SK-N-SH (cell line): ENCODE measurements around the gene KHSRP. TPM values are rescaled to one million over a fixed set of nuclear protein-coding genes. Genes with fewer than 3 reads are reported as not detected.

Experiments
- CTCF ChIA-PET: fragments of 300-600, 350-600 bp; formaldehyde crosslinking; extraction: SDS; loops from one replicate; lab custom pipeline; 2021; lab: Yijun Ruan, JAX
- POLR2A ChIA-PET: fragments of 350-600 bp; sonication (Branson Sonifier 250); formaldehyde crosslinking; extraction: SDS; loops from one replicate; lab custom pipeline; 2020; ENCODE audit warnings: antibody characterized with exemption, inconsistent platforms; lab: Yijun Ruan, JAX
- DNase-seq: peaks from one replicate; pipeline ENCODE4 v3.0.0; 2012
- H2AFZ ChIP-seq: fragments of 200-600 bp; sonication (generic); 2 replicates; pipeline ENCODE4 v1.8.1; 2016; ENCODE audit warnings: antibody characterized with exemption, mild to moderate bottlenecking, low read depth
- H3F3A ChIP-seq: fragments of 200-600 bp; sonication (generic); replicated peaks from 2 replicates; pipeline ENCODE3; 2016; ENCODE audit warnings: antibody characterized with exemption, mild to moderate bottlenecking; ENCODE audit not compliant: insufficient read depth
- H3K27ac ChIP-seq, 2 experiments: fragments of 200-500 bp in 1 of 2; fragments of 200-600 bp in 1 of 2; sonication (Bioruptor generic) in 1 of 2; sonication (generic), shearing (Covaris generic) in 1 of 2; 2 replicates each; pipeline versions ENCODE4 v1.5.1 to v1.6.1; 2014 to 2016; ENCODE audit warnings: low read depth in 2 of 2, inconsistent platforms in 1 of 2, low read length in 1 of 2, mild to moderate bottlenecking in 1 of 2, mixed read lengths in 1 of 2
- H3K27me3 ChIP-seq: fragments of 200-600 bp; sonication (generic), shearing (Covaris generic); 2 replicates; pipeline ENCODE4 v1.6.1; 2016; ENCODE audit warnings: mixed run types; ENCODE audit not compliant: insufficient read depth
- H3K36me3 ChIP-seq, 2 experiments: fragments of 200-500 bp in 1 of 2; fragments of 200-600 bp in 1 of 2; sonication (Bioruptor generic) in 1 of 2; sonication (generic) in 1 of 2; replicated peaks in 1 of 2; 2 replicates each; pipeline versions ENCODE3 to v1.5.1; 2014 to 2016; ENCODE audit warnings: low read length in 1 of 2, mild to moderate bottlenecking in 1 of 2; ENCODE audit not compliant: insufficient read depth in 2 of 2, control insufficient read depth in 1 of 2
- H3K4me1 ChIP-seq, 2 experiments: fragments of 200-500 bp in 1 of 2; fragments of 200-600 bp in 1 of 2; sonication (Bioruptor generic) in 1 of 2; sonication (generic), shearing (Covaris generic) in 1 of 2; 2 replicates each; pipeline versions ENCODE4 v1.5.1 to v1.6.1; 2014 to 2016; ENCODE audit warnings: low read depth in 1 of 2, low read length in 1 of 2, mixed run types in 1 of 2; ENCODE audit not compliant: insufficient read depth in 2 of 2, control insufficient read depth in 1 of 2
- H3K4me2 ChIP-seq: fragments of 200-600 bp; sonication (generic), shearing (Covaris generic); 2 replicates; pipeline ENCODE4 v1.6.1; 2017; ENCODE audit warnings: mixed run types
- H3K4me3 ChIP-seq, 2 experiments: fragments of 200-500 bp in 1 of 2; fragments of 200-600 bp in 1 of 2; sonication (Bioruptor generic) in 1 of 2; sonication (generic), shearing (Covaris generic) in 1 of 2; 2 replicates each; pipeline versions ENCODE4 v1.5.1 to v1.8.1; 2014 to 2016; ENCODE audit warnings: low read depth in 2 of 2, inconsistent platforms in 1 of 2, low read length in 1 of 2, mild to moderate bottlenecking in 1 of 2, mixed read lengths in 1 of 2, moderate library complexity in 1 of 2
- H3K79me2 ChIP-seq: fragments of 200-600 bp; sonication (generic); 2 replicates; pipeline ENCODE4 v1.8.1; 2017; ENCODE audit warnings: mild to moderate bottlenecking; ENCODE audit not compliant: insufficient read depth
- H3K9ac ChIP-seq: fragments of 200-600 bp; sonication (generic); 2 replicates; pipeline ENCODE4 v1.6.1; 2017; ENCODE audit warnings: mixed run types
- H3K9me2 ChIP-seq: fragments of 200-600 bp; sonication (generic); 2 replicates; pipeline ENCODE4 v1.6.1; 2017; ENCODE audit warnings: mixed run types
- H3K9me3 ChIP-seq: fragments of 200-600 bp; sonication (generic); 2 replicates; pipeline ENCODE4 v1.6.1; 2017; ENCODE audit warnings: mixed run types, mild to moderate bottlenecking, moderate library complexity
- H4K20me1 ChIP-seq: fragments of 200-600 bp; sonication (generic); 2 replicates; pipeline ENCODE4 v1.6.1; 2017; ENCODE audit warnings: mild to moderate bottlenecking, mixed run types; ENCODE audit not compliant: insufficient read depth
- CHD2 ChIP-seq: fragments of 150-350 bp; IDR thresholded peaks from 2 replicates; pipeline ENCODE4 v1.6.1; 2018; ENCODE audit warnings: low read length; ENCODE audit not compliant: partially characterized antibody
- ELF1 ChIP-seq: IDR thresholded peaks from 2 replicates; pipeline ENCODE4 v1.4.0; 2012
- EZH2phosphoT487 ChIP-seq: fragments of 200-600 bp; sonication (generic); IDR thresholded peaks from 2 replicates; pipeline ENCODE4 v1.6.1; 2017; ENCODE audit warnings: low read depth, mixed run types, mild to moderate bottlenecking, antibody characterized with exemption, moderate library complexity, borderline replicate concordance
- FOSL2 ChIP-seq: IDR thresholded peaks from 2 replicates; pipeline ENCODE4 v1.4.0; 2012; ENCODE audit warnings: low read depth, mild to moderate bottlenecking, moderate library complexity, borderline replicate concordance
- FOXJ3 ChIP-seq: sonication (generic); formaldehyde crosslinking; IDR thresholded peaks from 2 replicates; pipeline ENCODE4 v1.5.1; 2020; ENCODE audit warnings: mild to moderate bottlenecking, missing genetic modification reagents
- FOXM1 ChIP-seq: IDR thresholded peaks from 2 replicates; pipeline ENCODE4 v1.4.0; 2012; ENCODE audit warnings: low read depth, mild to moderate bottlenecking
- GATA2 ChIP-seq: sonication (generic); formaldehyde crosslinking; IDR thresholded peaks from 2 replicates; pipeline ENCODE4 v1.5.0; 2020; ENCODE audit warnings: mild to moderate bottlenecking, missing genetic modification reagents
- MEF2A ChIP-seq: IDR thresholded peaks from 2 replicates; pipeline ENCODE4 v1.4.0; 2012; ENCODE audit warnings: low read depth, borderline replicate concordance
- MXI1 ChIP-seq: IDR thresholded peaks from 2 replicates; pipeline ENCODE4 v1.6.1; 2012; ENCODE audit warnings: mild to moderate bottlenecking, low read depth, low read length, improper control_type of control experiment
- POLR2AphosphoS5 ChIP-seq: IDR thresholded peaks from 2 replicates; pipeline ENCODE4 v1.6.1; 2012; ENCODE audit warnings: low read depth, low read length
- RCOR1 ChIP-seq: fragments of 150-350 bp; IDR thresholded peaks from 2 replicates; pipeline ENCODE4 v1.6.1; 2017; ENCODE audit warnings: antibody characterized with exemption, low read length
- RXRA ChIP-seq: IDR thresholded peaks from 2 replicates; pipeline ENCODE4 v1.4.0; 2012; ENCODE audit warnings: low read depth, mild to moderate bottlenecking, borderline replicate concordance
- SMC3 ChIP-seq: IDR thresholded peaks from 2 replicates; pipeline ENCODE4 v1.6.1; 2012; ENCODE audit warnings: low read depth, low read length, improper control_type of control experiment
- TAF1 ChIP-seq: IDR thresholded peaks from 2 replicates; pipeline ENCODE4 v1.6.1; 2012; ENCODE audit warnings: low read depth, mild to moderate bottlenecking, low read length, moderate library complexity, borderline replicate concordance
- WGBS: methylation state at CpG from one replicate; pipeline ENCODE4 v1.1.6; 2017; ENCODE audit warnings: low lambda C conversion rate; 5-methylcytosine and 5-hydroxymethylcytosine counted together
- polyA plus RNA-seq, 3 experiments: library from polyadenylated mRNA; depleted of rRNA; stranded (reverse); fragments of >200 nt; gene quantifications; 2 replicates each; pipeline ENCODE4 v1.2.3, GENCODE V29; 2012
- TF ChIP-seq, protein P1 (sequence below): IDR thresholded peaks from 2 replicates; pipeline ENCODE4; 2012
- TF ChIP-seq, protein P2 (sequence below): fragments of 150-350 bp; IDR thresholded peaks from 2 replicates; pipeline ENCODE4 v1.6.1; 2017; ENCODE audit warnings: antibody characterized with exemption, low read length, low read depth, borderline replicate concordance
- TF ChIP-seq, protein P3 (sequence below): IDR thresholded peaks from 2 replicates; pipeline ENCODE4 v1.6.1; 2012; ENCODE audit warnings: mild to moderate bottlenecking, low read depth, low read length, moderate library complexity

KHSRP gene
- polyA plus RNA-seq, 1 of the 3 experiments (the other 2 are of a cell fraction) = 96.8 TPM

GRCh38 chr19:6471076-6471475 lies 46.5 kb upstream of the KHSRP start (continued):
- TF ChIP-seq, protein P1, sequence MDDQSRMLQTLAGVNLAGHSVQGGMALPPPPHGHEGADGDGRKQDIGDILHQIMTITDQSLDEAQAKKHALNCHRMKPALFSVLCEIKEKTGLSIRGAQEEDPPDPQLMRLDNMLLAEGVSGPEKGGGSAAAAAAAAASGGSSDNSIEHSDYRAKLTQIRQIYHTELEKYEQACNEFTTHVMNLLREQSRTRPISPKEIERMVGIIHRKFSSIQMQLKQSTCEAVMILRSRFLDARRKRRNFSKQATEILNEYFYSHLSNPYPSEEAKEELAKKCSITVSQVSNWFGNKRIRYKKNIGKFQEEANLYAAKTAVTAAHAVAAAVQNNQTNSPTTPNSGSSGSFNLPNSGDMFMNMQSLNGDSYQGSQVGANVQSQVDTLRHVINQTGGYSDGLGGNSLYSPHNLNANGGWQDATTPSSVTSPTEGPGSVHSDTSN = no peak
- TF ChIP-seq MEF2A = no peak
- no peak for TF ChIP-seq ELF1

DNA sequence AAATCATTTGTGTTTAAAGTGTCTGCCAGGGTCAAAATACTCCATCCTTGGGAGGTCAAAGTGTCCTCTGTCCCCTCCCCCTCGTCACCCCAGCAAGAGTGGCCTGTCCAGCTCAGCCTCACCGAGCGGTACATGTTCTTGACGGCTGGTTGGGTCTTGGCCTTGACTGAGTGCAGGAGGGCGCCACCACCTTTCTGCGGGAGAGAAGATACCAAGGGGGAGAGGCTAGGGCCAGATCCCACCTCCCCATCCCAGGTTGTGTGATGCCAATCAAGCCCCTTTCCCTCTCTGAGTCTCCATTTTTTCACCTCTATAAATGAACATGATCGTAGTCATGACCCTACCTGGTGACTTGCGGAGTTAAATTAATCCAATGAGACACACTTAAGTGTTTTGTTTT lies 45.6 kb upstream of the KHSRP start:
- H3K36me3 ChIP-seq = no peaks in the 10 kb centered on the region
- H3K9me3 ChIP-seq = no peaks in the 10 kb centered on the region
- 61% methylated on average over 4 of the region's 8 CpGs for WGBS
- no peak overlapping the region for H3K4me3 ChIP-seq
- DNase-seq = no peak
- no peaks in the 10 kb centered on the region for H3K79me2 ChIP-seq
- H3K27me3 ChIP-seq = peaks cover 51% of the 10 kb centered on the region
- H3K4me1 ChIP-seq = peaks cover 0 to under 1% of the 10 kb centered on the region in 2 experiments; a peak in 1 of 4 replicates
- ChIA-PET POLR2A (no interaction called here), CTCF (no interaction called here)
- no peak overlapping the region for H3K4me2 ChIP-seq
- no peak overlapping the region for H3K27ac ChIP-seq
- TF ChIP-seq, protein P1 = no peak
- TF ChIP-seq RXRA (no peak), ELF1 (no peak)
- H3K9ac ChIP-seq = no peak overlapping the region
- no peaks in the 10 kb centered on the region for H4K20me1 ChIP-seq
- no peaks in the 10 kb centered on the region for H3K9me2 ChIP-seq
- H2AFZ ChIP-seq = no peak overlapping the region
- no peaks in the 10 kb centered on the region for H3F3A ChIP-seq

DNA sequence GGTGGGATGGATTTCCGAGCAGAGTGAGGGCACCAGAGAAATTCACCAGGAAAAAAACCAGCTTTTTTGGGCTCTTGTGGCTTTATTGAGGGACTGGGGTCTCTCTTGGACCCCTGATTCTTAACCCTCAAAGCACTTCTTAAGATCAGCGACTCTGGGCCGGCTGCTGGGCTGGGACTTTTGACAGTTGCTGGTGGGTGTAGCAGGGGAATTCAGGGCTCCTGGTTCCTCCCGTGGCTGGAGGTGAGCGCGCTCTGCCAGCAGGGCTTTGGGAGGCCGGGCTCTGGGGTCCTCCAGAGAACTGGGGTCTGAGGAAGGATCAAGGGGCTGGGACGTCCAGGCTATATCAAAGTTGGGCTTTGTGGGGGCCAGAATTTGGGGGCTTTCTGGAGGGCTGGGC lies 42.8 kb upstream of the KHSRP start:
- Histone ChIP-seq H3F3A (no peaks in the 10 kb centered on the region), H3K4me3 (no peak overlapping the region), H3K4me2 (no peak overlapping the region), H3K27me3 (peaks cover 46% of the 10 kb centered on the region), H2AFZ (no peak overlapping the region), H3K9ac (no peak overlapping the region), H4K20me1 (no peaks in the 10 kb centered on the region), H3K9me2 (no peaks in the 10 kb centered on the region), H3K79me2 (no peaks in the 10 kb centered on the region), H3K36me3 (no peaks in the 10 kb centered on the region), H3K4me1 (peaks cover 0 to 2% of the 10 kb centered on the region in 2 experiments; a peak in 1 of 4 replicates), H3K27ac (no peak overlapping the region), H3K9me3 (no peaks in the 10 kb centered on the region)
- ChIA-PET CTCF (no interaction called here), POLR2A (no interaction called here)
- WGBS = 41% methylated on average over 6 of the region's 8 CpGs
- DNase-seq = no peak
- no peak for TF ChIP-seq MEF2A
- TF ChIP-seq TAF1 = no peak
- TF ChIP-seq, protein P2, sequence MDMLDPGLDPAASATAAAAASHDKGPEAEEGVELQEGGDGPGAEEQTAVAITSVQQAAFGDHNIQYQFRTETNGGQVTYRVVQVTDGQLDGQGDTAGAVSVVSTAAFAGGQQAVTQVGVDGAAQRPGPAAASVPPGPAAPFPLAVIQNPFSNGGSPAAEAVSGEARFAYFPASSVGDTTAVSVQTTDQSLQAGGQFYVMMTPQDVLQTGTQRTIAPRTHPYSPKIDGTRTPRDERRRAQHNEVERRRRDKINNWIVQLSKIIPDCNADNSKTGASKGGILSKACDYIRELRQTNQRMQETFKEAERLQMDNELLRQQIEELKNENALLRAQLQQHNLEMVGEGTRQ = no peak
- no peak for TF ChIP-seq POLR2AphosphoS5
- TF ChIP-seq, protein P3, sequence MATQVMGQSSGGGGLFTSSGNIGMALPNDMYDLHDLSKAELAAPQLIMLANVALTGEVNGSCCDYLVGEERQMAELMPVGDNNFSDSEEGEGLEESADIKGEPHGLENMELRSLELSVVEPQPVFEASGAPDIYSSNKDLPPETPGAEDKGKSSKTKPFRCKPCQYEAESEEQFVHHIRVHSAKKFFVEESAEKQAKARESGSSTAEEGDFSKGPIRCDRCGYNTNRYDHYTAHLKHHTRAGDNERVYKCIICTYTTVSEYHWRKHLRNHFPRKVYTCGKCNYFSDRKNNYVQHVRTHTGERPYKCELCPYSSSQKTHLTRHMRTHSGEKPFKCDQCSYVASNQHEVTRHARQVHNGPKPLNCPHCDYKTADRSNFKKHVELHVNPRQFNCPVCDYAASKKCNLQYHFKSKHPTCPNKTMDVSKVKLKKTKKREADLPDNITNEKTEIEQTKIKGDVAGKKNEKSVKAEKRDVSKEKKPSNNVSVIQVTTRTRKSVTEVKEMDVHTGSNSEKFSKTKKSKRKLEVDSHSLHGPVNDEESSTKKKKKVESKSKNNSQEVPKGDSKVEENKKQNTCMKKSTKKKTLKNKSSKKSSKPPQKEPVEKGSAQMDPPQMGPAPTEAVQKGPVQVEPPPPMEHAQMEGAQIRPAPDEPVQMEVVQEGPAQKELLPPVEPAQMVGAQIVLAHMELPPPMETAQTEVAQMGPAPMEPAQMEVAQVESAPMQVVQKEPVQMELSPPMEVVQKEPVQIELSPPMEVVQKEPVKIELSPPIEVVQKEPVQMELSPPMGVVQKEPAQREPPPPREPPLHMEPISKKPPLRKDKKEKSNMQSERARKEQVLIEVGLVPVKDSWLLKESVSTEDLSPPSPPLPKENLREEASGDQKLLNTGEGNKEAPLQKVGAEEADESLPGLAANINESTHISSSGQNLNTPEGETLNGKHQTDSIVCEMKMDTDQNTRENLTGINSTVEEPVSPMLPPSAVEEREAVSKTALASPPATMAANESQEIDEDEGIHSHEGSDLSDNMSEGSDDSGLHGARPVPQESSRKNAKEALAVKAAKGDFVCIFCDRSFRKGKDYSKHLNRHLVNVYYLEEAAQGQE = no peak
- TF ChIP-seq EZH2phosphoT487 = no peak
- TF ChIP-seq FOSL2 = no peak
- no peak for TF ChIP-seq GATA2 (CRISPR knock-in tag)
- TF ChIP-seq SMC3 = no peak
- TF ChIP-seq RCOR1 = no peak
- TF ChIP-seq MXI1 = no peak
- no peak for TF ChIP-seq CHD2
- TF ChIP-seq FOXM1 = no peak
- TF ChIP-seq, protein P1 = no peak
- TF ChIP-seq FOXJ3 (CRISPR knock-in tag) = no peak
